HL-60 (cell line): ENCODE data around the gene IGFBP7.

ENCODE experiments used
- DNase-seq, 2 experiments: peaks; one replicate each; pipeline ENCODE4 v3.0.0-alpha.2; 2010 to 2020; ENCODE audit warnings: low read depth in 1 of 2, low spot score in 1 of 2
- H3K27ac ChIP-seq: fragments of 250-450 bp; sonication (Bioruptor Pico); replicated peaks from 2 replicates; pipeline ENCODE4 v1.5.1; 2020; ENCODE audit warnings: mild to moderate bottlenecking, moderate library complexity
- H3K27me3 ChIP-seq: fragments of 250-450 bp; sonication (Bioruptor Pico); 2 replicates; pipeline ENCODE4 v1.5.1; 2021; ENCODE audit warnings: mild to moderate bottlenecking, moderate library complexity; ENCODE audit not compliant: insufficient read depth, poor library complexity, severe bottlenecking
- H3K4me3 ChIP-seq: replicated peaks from 2 replicates; pipeline ENCODE4 v1.5.1; 2011; ENCODE audit warnings: mild to moderate bottlenecking, control low read depth, low read length; ENCODE audit not compliant: insufficient read depth
- GABPA ChIP-seq: IDR thresholded peaks from 2 replicates; pipeline ENCODE4 v1.6.1; 2012; ENCODE audit warnings: low read depth
- POLR2AphosphoS5 ChIP-seq: IDR thresholded peaks from 2 replicates; pipeline ENCODE4 v1.6.1; 2012; ENCODE audit warnings: low read depth
- SPI1 ChIP-seq: IDR thresholded peaks from 2 replicates; pipeline ENCODE4 v1.6.1; 2012; ENCODE audit warnings: low read depth, mild to moderate bottlenecking, borderline replicate concordance
- TF ChIP-seq, protein P1 (sequence below): IDR thresholded peaks from one replicate; pipeline ENCODE4 v1.5.1; 2011; ENCODE audit warnings: low read length, control low read depth, inconsistent platforms; ENCODE audit not compliant: insufficient read depth
- TF ChIP-seq, protein P2 (sequence below): IDR thresholded peaks from 2 replicates; pipeline ENCODE4 v1.6.1; 2012; ENCODE audit warnings: low read depth; ENCODE audit not compliant: insufficient replicate concordance

Gene IGFBP7

DNA sequence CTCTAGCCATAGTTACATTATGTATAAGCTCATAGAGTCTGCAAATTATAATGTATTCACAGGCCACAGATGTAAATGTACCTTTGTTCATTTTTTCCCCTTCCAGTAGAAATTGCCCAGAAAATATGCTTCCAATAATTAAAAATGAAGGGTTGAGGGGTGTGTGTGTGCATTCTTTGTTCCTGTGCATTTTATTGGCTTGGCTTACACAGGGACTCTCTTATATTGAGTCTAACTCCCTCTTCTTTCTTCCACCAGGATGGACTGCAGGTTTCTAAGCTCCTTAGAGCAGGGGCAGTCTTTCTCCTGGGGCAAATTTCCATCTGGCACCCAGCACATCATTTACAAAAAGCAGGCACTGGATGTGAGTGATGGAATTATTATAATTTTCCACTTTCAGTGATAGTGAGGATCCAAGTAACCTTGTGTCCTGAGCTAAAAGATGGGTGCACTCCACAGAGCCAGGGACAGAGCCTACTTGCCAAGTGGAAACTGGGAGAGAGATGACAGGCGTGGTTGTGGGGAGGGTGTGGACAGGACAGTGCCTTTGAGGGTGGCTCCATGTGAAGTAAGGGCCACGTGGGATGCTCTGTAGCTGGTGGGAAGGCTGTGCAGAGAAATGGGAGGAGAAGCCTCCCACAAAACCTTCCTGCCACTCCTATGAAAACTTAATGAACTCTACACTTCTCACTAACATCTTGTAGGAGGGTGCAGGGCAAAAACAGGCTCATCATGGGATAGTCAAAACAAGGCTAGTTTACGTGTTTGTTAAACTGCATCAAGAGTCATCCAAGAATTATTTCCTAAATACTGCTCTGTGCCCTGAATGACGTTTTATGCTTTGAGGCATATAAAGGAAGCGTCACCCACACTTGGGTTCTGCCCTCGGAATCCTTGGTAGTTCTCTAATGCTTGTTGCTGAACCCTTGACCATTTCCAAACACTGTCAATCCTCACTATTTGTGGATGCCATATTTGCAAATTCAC is 16.0 kb downstream of the IGFBP7 start:
- no peak overlapping the region for H3K27ac ChIP-seq
- no peaks in the 10 kb centered on the region for H3K27me3 ChIP-seq
- H3K4me3 ChIP-seq = no peak overlapping the region
- TF ChIP-seq POLR2AphosphoS5 = no peak
- TF ChIP-seq, protein P1, sequence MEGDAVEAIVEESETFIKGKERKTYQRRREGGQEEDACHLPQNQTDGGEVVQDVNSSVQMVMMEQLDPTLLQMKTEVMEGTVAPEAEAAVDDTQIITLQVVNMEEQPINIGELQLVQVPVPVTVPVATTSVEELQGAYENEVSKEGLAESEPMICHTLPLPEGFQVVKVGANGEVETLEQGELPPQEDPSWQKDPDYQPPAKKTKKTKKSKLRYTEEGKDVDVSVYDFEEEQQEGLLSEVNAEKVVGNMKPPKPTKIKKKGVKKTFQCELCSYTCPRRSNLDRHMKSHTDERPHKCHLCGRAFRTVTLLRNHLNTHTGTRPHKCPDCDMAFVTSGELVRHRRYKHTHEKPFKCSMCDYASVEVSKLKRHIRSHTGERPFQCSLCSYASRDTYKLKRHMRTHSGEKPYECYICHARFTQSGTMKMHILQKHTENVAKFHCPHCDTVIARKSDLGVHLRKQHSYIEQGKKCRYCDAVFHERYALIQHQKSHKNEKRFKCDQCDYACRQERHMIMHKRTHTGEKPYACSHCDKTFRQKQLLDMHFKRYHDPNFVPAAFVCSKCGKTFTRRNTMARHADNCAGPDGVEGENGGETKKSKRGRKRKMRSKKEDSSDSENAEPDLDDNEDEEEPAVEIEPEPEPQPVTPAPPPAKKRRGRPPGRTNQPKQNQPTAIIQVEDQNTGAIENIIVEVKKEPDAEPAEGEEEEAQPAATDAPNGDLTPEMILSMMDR = no peak
- TF ChIP-seq SPI1 = no peak
- TF ChIP-seq, protein P2, sequence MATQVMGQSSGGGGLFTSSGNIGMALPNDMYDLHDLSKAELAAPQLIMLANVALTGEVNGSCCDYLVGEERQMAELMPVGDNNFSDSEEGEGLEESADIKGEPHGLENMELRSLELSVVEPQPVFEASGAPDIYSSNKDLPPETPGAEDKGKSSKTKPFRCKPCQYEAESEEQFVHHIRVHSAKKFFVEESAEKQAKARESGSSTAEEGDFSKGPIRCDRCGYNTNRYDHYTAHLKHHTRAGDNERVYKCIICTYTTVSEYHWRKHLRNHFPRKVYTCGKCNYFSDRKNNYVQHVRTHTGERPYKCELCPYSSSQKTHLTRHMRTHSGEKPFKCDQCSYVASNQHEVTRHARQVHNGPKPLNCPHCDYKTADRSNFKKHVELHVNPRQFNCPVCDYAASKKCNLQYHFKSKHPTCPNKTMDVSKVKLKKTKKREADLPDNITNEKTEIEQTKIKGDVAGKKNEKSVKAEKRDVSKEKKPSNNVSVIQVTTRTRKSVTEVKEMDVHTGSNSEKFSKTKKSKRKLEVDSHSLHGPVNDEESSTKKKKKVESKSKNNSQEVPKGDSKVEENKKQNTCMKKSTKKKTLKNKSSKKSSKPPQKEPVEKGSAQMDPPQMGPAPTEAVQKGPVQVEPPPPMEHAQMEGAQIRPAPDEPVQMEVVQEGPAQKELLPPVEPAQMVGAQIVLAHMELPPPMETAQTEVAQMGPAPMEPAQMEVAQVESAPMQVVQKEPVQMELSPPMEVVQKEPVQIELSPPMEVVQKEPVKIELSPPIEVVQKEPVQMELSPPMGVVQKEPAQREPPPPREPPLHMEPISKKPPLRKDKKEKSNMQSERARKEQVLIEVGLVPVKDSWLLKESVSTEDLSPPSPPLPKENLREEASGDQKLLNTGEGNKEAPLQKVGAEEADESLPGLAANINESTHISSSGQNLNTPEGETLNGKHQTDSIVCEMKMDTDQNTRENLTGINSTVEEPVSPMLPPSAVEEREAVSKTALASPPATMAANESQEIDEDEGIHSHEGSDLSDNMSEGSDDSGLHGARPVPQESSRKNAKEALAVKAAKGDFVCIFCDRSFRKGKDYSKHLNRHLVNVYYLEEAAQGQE = no peak
- no peak for TF ChIP-seq GABPA
- DNase-seq = no peak

GRCh38 chr4:57091657-57092162 is 18.5 kb downstream of the IGFBP7 start:
- no peak for DNase-seq
- TF ChIP-seq, protein P2 = no peak
- TF ChIP-seq SPI1 (no peak), GABPA (no peak), POLR2AphosphoS5 (no peak)
- TF ChIP-seq, protein P1 = no peak
- Histone ChIP-seq H3K27ac (no peak overlapping the region), H3K27me3 (no peaks in the 10 kb centered on the region), H3K4me3 (no peak overlapping the region)

DNA sequence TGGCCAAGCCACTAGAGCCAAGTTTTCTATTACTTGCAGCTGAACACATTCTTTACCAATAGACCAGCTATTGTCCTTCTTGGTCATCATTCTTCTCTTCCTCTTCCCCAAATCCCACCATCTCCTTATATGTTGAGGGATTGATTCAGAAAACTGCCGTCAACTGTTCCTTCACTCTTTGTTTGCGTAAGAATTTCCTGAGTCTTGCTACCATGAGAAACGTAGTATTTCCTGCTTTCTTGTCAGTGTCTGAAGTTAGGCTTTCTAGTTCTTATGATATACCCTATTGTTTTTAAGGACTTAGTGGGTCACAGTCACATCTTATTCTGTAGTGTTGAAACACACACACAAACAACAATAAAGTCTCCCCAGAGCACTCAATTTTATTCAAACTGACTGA is 20.1 kb downstream of the IGFBP7 start:
- TF ChIP-seq, protein P2 = no peak
- TF ChIP-seq GABPA (no peak), POLR2AphosphoS5 (no peak), SPI1 (no peak)
- TF ChIP-seq, protein P1 = no peak
- DNase-seq = no peak
- H3K27me3 ChIP-seq = no peaks in the 10 kb centered on the region
- H3K27ac ChIP-seq = peak overlapping the region; percentile 35
- no peak overlapping the region for H3K4me3 ChIP-seq
